IgD-negative memory B cell (primary cell): ENCODE measurements around the gene SLC6A2. TPM values are rescaled to one million over a fixed set of nuclear protein-coding genes. Genes with fewer than 3 reads are reported as not detected.
"Not testable (repeated sequence)": the region's sequence is repeated elsewhere in the genome, so short reads cannot be mapped to it uniquely, and the experiment has no call there.

Experiments used
- H3K27ac Mint-ChIP-seq, 3 donors: one replicate each; pipeline ENCODE4 v1.8.0; 2020 to 2022; ENCODE audit warnings: mild to moderate bottlenecking in 3 of 3, mixed read lengths in 3 of 3, moderate library complexity in 1 of 3
- H3K27me3 Mint-ChIP-seq: one replicate; pipeline ENCODE4 v1.8.0; 2021; ENCODE audit warnings: mixed read lengths
- H3K36me3 Mint-ChIP-seq: one replicate; pipeline ENCODE4 v1.8.0; 2020; ENCODE audit warnings: mild to moderate bottlenecking, mixed read lengths
- H3K4me1 Mint-ChIP-seq, 3 donors: one replicate each; pipeline ENCODE4 v1.8.0; 2020 to 2022; ENCODE audit warnings: mixed read lengths in 3 of 3, mild to moderate bottlenecking in 1 of 3
- H3K4me3 Mint-ChIP-seq, 4 donors: one replicate each; pipeline ENCODE4 v1.8.0; 2020 to 2022; ENCODE audit warnings: mild to moderate bottlenecking in 4 of 4, mixed read lengths in 4 of 4, moderate library complexity in 3 of 4
- H3K9me3 Mint-ChIP-seq, 3 donors: one replicate each; pipeline ENCODE4 v1.8.0; 2020 to 2021; ENCODE audit warnings: mixed read lengths in 3 of 3, mild to moderate bottlenecking in 1 of 3
- polyA plus RNA-seq: library from polyadenylated mRNA; unstranded; fragments of 300-500 nt; fragmentation: Illumina TruSeq; gene quantifications from one replicate; pipeline ENCODE4 v1.2.3, GENCODE V29; 2021

SLC6A2 gene
- not detected for polyA plus RNA-seq

GRCh38 chr16:55655897-55656681 lies at the start of gene SLC6A2:
Gene SLC6A2, plus strand, starts transcription at chr16:55655988. Its CDS starts 707 bp downstream, at chr16:55656695.
- Mint-ChIP-seq H3K9me3 (no peaks in the 10 kb centered on the region), H3K4me1 (peaks cover 0 to under 1% (median 0%) of the 10 kb centered on the region in 3 donors), H3K36me3 (no peaks in the 10 kb centered on the region), H3K27me3 (peaks cover 8% of the 10 kb centered on the region), H3K4me3 (no peak within 1 kb of the TSS), H3K27ac (no peak within 1 kb of the TSS)

DNA sequence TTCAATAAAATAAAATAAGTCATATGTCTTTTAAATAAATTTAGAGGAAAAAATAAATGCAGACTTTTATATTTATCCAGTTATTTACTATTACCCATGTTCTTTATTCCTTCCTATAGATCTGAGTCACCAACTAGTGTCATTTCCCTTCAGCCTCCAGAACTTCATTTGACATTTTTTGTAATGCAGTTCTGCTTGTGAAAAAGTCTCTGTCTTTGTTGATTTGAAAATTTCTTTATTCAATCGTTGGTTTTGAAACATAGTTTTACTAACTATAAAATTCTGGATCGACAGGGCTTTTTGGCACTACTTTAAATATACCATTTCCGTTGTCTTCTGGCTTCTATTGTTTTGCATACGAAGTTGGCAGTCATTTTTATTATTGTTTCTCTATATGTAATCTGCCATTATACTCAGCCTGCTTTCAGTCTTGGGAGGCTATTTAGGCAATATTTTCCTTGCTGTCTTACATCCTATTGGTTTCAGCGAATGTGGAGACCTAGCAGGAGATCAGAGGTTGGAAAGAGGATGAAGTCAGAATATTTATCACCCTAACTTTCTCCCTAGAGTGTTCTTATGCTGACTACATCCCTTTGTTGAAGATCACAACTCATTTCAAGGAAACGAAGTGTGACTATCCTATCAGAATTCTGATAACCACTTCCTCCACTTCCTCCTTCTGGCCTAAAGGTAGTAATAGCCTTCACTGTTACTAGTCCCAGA lies 42.0 kb upstream of the SLC6A2 start:
- Mint-ChIP-seq H3K36me3 (no peaks in the 10 kb centered on the region), H3K9me3 (peaks cover 0 to 5% (median 0%) of the 10 kb centered on the region in 3 donors), H3K27ac (no peak overlapping the region), H3K4me1 (no peaks in the 10 kb centered on the region), H3K27me3 (no peaks in the 10 kb centered on the region), H3K4me3 (no peak overlapping the region)

- H3K27me3 Mint-ChIP-seq = no peaks in the 10 kb centered on the region
- no peaks in the 10 kb centered on the region for H3K36me3 Mint-ChIP-seq
- H3K4me1 Mint-ChIP-seq = no peaks in the 10 kb centered on the region
- H3K4me3 Mint-ChIP-seq = no peak overlapping the region
- no peak overlapping the region for H3K27ac Mint-ChIP-seq
- H3K9me3 Mint-ChIP-seq = no peaks in the 10 kb centered on the region
Measured at GRCh38 chr16:55615071-55615470, 40.7 kb upstream of the SLC6A2 start.

GRCh38 chr16:55615670-55616069 lies 40.1 kb upstream of the SLC6A2 start:
- H3K27ac Mint-ChIP-seq, H3K4me1 Mint-ChIP-seq, H3K4me3 Mint-ChIP-seq, H3K9me3 Mint-ChIP-seq, H3K36me3 Mint-ChIP-seq, H3K27me3 Mint-ChIP-seq: not testable (repeated sequence)

GRCh38 chr16:55621771-55622170 lies 34.0 kb upstream of the SLC6A2 start:
- Mint-ChIP-seq H3K9me3 (peaks cover 0 to 4% (median 0%) of the 10 kb centered on the region in 3 donors), H3K27me3 (peaks cover 2% of the 10 kb centered on the region), H3K4me3 (no peak overlapping the region), H3K36me3 (peaks cover 5% of the 10 kb centered on the region), H3K27ac (no peak overlapping the region), H3K4me1 (peaks cover 0 to 1% (median 0%) of the 10 kb centered on the region in 3 donors)

DNA sequence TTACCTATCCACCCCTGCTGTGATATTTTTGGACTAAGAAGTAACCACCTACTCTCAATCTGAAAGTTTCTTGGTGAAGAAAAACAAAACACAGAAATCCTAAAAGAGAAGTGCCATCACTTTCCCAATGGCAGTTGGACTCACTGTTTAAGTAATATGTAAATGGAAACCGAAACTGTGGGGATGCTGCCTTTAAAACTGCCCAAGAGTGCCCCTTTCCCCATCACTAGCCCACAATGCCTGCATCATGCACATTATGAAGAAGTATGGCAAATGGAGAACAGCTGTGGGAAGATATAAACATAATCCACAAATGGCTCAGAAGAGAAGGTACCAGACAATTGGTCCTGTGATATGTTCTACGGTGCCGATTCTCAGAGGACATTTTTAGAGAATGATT lies 33.5 kb upstream of the SLC6A2 start:
- Mint-ChIP-seq H3K27ac (no peak overlapping the region), H3K4me3 (no peak overlapping the region), H3K9me3 (peaks cover 0 to 4% (median 0%) of the 10 kb centered on the region in 3 donors), H3K36me3 (peaks cover 5% of the 10 kb centered on the region), H3K27me3 (peaks cover 2% of the 10 kb centered on the region), H3K4me1 (peaks cover 0 to 1% (median 0%) of the 10 kb centered on the region in 3 donors)

GRCh38 chr16:55622930-55623561 lies 32.7 kb upstream of the SLC6A2 start:
- Mint-ChIP-seq H3K4me3 (no peak overlapping the region), H3K27ac (no peak overlapping the region), H3K4me1 (peaks cover 0 to 1% (median 0%) of the 10 kb centered on the region in 3 donors), H3K9me3 (peaks cover 0 to 4% (median 0%) of the 10 kb centered on the region in 3 donors), H3K36me3 (peaks cover 5% of the 10 kb centered on the region), H3K27me3 (peaks cover 2% of the 10 kb centered on the region)

DNA sequence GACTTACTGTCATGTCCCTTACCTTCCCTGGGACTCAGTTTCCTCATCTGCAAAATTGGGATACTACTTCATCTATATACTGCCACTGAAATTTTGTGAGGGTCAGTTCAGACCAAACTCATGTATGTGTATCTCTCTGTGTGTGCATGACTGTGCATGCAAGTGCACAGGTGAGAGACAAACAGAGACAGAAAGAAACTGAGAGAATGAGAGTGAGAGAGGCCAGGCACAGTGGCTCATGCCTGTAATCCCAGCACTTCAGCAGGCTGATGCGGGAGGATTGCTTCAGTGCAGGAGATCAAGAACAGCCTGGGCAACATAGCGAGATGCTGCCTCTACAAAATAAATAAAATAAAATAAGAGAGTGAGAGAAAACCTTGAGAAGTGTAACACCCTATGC lies 32.1 kb upstream of the SLC6A2 start:
- no peak overlapping the region for H3K27ac Mint-ChIP-seq
- H3K4me1 Mint-ChIP-seq = peaks cover 0 to 1% (median 0%) of the 10 kb centered on the region in 3 donors
- H3K4me3 Mint-ChIP-seq = no peak overlapping the region
- peaks cover 0 to 4% (median 0%) of the 10 kb centered on the region in 3 donors for H3K9me3 Mint-ChIP-seq
- H3K36me3 Mint-ChIP-seq = peaks cover 5% of the 10 kb centered on the region
- peaks cover 2% of the 10 kb centered on the region for H3K27me3 Mint-ChIP-seq

- Mint-ChIP-seq H3K27ac (no peak overlapping the region), H3K9me3 (peaks cover 0 to 7% (median 0%) of the 10 kb centered on the region in 3 donors), H3K27me3 (peaks cover 2% of the 10 kb centered on the region), H3K4me3 (no peak overlapping the region), H3K36me3 (peaks cover 5% of the 10 kb centered on the region), H3K4me1 (peaks cover 0 to 1% (median 0%) of the 10 kb centered on the region in 3 donors)
Measured at GRCh38 chr16:55624696-55625095, 31.1 kb upstream of the SLC6A2 start.

DNA sequence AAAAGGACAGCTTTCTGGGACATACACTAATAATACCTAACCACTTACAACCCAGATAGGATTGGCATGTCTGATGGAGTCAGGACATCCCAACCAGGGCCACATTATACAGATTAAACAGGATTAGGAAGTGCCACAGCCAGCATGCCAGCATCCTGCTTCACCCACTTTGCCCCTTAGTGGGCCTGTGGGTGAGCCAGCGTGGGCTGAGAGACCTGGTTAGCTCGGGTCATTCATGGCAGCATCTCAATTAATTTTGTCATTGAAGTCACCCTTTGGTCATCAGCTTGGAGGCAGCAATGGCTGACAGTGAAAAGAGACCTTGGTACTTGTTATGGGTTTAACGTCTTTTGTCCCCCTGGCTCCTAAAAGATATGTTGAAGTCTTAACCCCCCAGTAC lies 29.9 kb upstream of the SLC6A2 start:
- Mint-ChIP-seq H3K27ac (no peak overlapping the region), H3K9me3 (peaks cover 0 to 9% (median 0%) of the 10 kb centered on the region in 3 donors), H3K27me3 (peaks cover 2% of the 10 kb centered on the region), H3K36me3 (peaks cover 3% of the 10 kb centered on the region), H3K4me1 (peaks cover 0 to 1% (median 0%) of the 10 kb centered on the region in 3 donors), H3K4me3 (no peak overlapping the region)

GRCh38 chr16:55628306-55628968 lies 27.4 kb upstream of the SLC6A2 start:
- no peak overlapping the region for H3K4me3 Mint-ChIP-seq
- H3K27ac Mint-ChIP-seq = no peak overlapping the region
- peaks cover 2 to 12% (median 5%) of the 10 kb centered on the region in 3 donors for H3K9me3 Mint-ChIP-seq
- peaks cover 0 to 1% (median 0%) of the 10 kb centered on the region in 3 donors for H3K4me1 Mint-ChIP-seq
- no peaks in the 10 kb centered on the region for H3K36me3 Mint-ChIP-seq
- H3K27me3 Mint-ChIP-seq = peaks cover 2% of the 10 kb centered on the region

DNA sequence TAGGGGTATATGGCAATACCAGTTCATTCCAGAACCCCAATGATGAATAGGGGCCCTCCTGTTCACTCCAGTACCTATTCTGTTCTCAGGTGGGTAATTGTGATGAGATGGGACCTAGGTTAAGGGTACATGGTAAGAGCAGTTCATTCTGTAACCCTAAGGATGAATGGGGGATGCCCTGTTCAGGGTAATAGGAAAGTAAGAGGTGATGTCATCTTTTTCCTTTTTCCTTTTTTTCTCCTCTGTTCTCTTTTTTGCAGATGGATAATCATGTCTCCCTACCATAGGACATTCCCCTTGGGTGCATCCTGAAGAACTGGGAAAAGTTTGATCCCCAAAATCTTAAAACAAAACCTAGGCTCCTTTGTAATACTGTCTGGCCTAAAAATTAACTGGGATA lies 25.0 kb upstream of the SLC6A2 start:
- Mint-ChIP-seq H3K9me3 (peaks cover 2 to 9% (median 5%) of the 10 kb centered on the region in 3 donors), H3K4me1 (no peaks in the 10 kb centered on the region), H3K36me3 (no peaks in the 10 kb centered on the region), H3K27me3 (peaks cover 2% of the 10 kb centered on the region), H3K27ac (no peak overlapping the region), H3K4me3 (no peak overlapping the region)

DNA sequence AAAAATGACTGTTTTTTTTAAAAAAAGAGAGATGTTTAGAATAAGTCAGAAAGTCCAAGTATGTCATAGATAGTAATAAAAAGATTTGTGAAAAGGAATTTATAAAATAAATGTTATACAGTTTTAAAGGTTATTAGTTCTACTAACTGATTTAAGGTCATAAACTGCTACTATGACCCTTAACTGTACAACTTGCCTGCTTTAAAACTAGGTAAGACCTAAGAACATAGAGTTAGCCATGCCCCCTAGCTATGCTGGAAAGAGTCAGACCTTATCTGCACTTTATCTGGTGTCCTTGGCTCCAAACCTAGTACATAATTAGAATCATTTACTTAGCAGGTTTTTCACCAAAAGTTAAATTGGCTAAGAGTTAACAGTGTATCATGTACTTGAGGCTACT lies 23.5 kb upstream of the SLC6A2 start:
- H3K4me3 Mint-ChIP-seq = no peak overlapping the region
- H3K27me3 Mint-ChIP-seq = no peaks in the 10 kb centered on the region
- H3K4me1 Mint-ChIP-seq = no peaks in the 10 kb centered on the region
- H3K27ac Mint-ChIP-seq = no peak overlapping the region
- no peaks in the 10 kb centered on the region for H3K36me3 Mint-ChIP-seq
- H3K9me3 Mint-ChIP-seq = peaks cover 2 to 9% (median 5%) of the 10 kb centered on the region in 3 donors

DNA sequence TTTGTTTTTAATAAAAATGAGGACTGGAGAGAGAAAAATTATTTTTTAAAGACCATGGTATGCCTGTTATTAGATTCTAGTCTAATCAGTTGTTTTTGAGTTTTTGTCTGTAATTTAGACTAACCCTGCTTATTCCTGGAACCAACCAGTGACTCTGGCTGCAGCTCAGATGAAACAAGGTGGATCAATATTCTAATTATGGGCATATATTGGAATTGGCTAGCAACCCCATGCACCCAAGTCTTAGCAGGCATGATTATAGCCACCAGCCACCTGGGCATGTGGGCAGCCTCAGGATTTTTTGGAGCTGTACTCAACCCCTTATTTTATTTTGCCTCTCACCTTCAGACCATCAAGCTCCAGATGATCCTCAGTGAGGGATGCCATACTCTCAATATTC lies 21.6 kb upstream of the SLC6A2 start:
- no peak overlapping the region for H3K27ac Mint-ChIP-seq
- H3K36me3 Mint-ChIP-seq = no peaks in the 10 kb centered on the region
- peaks cover 3% of the 10 kb centered on the region for H3K27me3 Mint-ChIP-seq
- H3K4me1 Mint-ChIP-seq = no peaks in the 10 kb centered on the region
- H3K9me3 Mint-ChIP-seq = peaks cover 2 to 9% (median 5%) of the 10 kb centered on the region in 3 donors
- H3K4me3 Mint-ChIP-seq = no peak overlapping the region

DNA sequence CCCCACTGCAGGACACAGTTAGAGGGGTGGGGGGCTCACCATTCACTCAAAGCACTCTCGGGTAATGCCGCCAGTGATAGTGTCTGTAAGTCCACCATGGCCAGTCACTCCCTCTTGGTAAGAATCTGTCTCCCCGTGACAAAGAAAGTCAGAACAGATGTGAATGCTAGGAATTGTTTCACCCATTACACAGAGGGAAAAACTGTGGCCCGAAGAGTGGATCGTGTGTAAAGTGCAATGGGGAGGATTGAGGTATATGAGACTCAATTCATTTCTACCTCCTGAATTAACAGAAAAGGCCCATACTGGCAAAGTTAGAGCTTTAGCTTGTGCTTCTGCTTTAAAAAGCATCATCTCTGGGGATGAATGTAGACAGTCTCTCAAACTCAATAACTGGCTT lies 17.5 kb upstream of the SLC6A2 start:
- H3K4me1 Mint-ChIP-seq = no peaks in the 10 kb centered on the region
- no peaks in the 10 kb centered on the region for H3K9me3 Mint-ChIP-seq
- no peak overlapping the region for H3K4me3 Mint-ChIP-seq
- peaks cover 5% of the 10 kb centered on the region for H3K27me3 Mint-ChIP-seq
- H3K27ac Mint-ChIP-seq = no peak overlapping the region
- no peaks in the 10 kb centered on the region for H3K36me3 Mint-ChIP-seq
